SK-N-SH (cell line): ENCODE results near the gene KIAA0232. TPM values are rescaled to one million over a fixed set of nuclear protein-coding genes. Genes with fewer than 3 reads are reported as not detected.
"Not testable (repeated sequence)": the region's sequence is repeated elsewhere in the genome, so short reads cannot be mapped to it uniquely, and the experiment has no call there.

Experiments used
- CTCF ChIA-PET: fragments of 300-600, 350-600 bp; formaldehyde crosslinking; extraction: SDS; loops from one replicate; lab custom pipeline; 2021; lab: Yijun Ruan, JAX
- POLR2A ChIA-PET: fragments of 350-600 bp; sonication (Branson Sonifier 250); formaldehyde crosslinking; extraction: SDS; loops from one replicate; lab custom pipeline; 2020; ENCODE audit warnings: antibody characterized with exemption, inconsistent platforms; lab: Yijun Ruan, JAX
- DNase-seq: peaks from one replicate; pipeline ENCODE4 v3.0.0; 2012
- H2AFZ ChIP-seq: fragments of 200-600 bp; sonication (generic); 2 replicates; pipeline ENCODE4 v1.8.1; 2016; ENCODE audit warnings: antibody characterized with exemption, mild to moderate bottlenecking, low read depth
- H3F3A ChIP-seq: fragments of 200-600 bp; sonication (generic); replicated peaks from 2 replicates; pipeline ENCODE3; 2016; ENCODE audit warnings: antibody characterized with exemption, mild to moderate bottlenecking; ENCODE audit not compliant: insufficient read depth
- H3K27ac ChIP-seq, 2 experiments: fragments of 200-500 bp in 1 of 2; fragments of 200-600 bp in 1 of 2; sonication (Bioruptor generic) in 1 of 2; sonication (generic), shearing (Covaris generic) in 1 of 2; 2 replicates each; pipeline versions ENCODE4 v1.5.1 to v1.6.1; 2014 to 2016; ENCODE audit warnings: low read depth in 2 of 2, inconsistent platforms in 1 of 2, low read length in 1 of 2, mild to moderate bottlenecking in 1 of 2, mixed read lengths in 1 of 2
- H3K27me3 ChIP-seq: fragments of 200-600 bp; sonication (generic), shearing (Covaris generic); 2 replicates; pipeline ENCODE4 v1.6.1; 2016; ENCODE audit warnings: mixed run types; ENCODE audit not compliant: insufficient read depth
- H3K36me3 ChIP-seq, 2 experiments: fragments of 200-500 bp in 1 of 2; fragments of 200-600 bp in 1 of 2; sonication (Bioruptor generic) in 1 of 2; sonication (generic) in 1 of 2; replicated peaks in 1 of 2; 2 replicates each; pipeline versions ENCODE3 to v1.5.1; 2014 to 2016; ENCODE audit warnings: low read length in 1 of 2, mild to moderate bottlenecking in 1 of 2; ENCODE audit not compliant: insufficient read depth in 2 of 2, control insufficient read depth in 1 of 2
- H3K4me1 ChIP-seq, 2 experiments: fragments of 200-500 bp in 1 of 2; fragments of 200-600 bp in 1 of 2; sonication (Bioruptor generic) in 1 of 2; sonication (generic), shearing (Covaris generic) in 1 of 2; 2 replicates each; pipeline versions ENCODE4 v1.5.1 to v1.6.1; 2014 to 2016; ENCODE audit warnings: low read depth in 1 of 2, low read length in 1 of 2, mixed run types in 1 of 2; ENCODE audit not compliant: insufficient read depth in 2 of 2, control insufficient read depth in 1 of 2
- H3K4me2 ChIP-seq: fragments of 200-600 bp; sonication (generic), shearing (Covaris generic); 2 replicates; pipeline ENCODE4 v1.6.1; 2017; ENCODE audit warnings: mixed run types
- H3K4me3 ChIP-seq, 2 experiments: fragments of 200-500 bp in 1 of 2; fragments of 200-600 bp in 1 of 2; sonication (Bioruptor generic) in 1 of 2; sonication (generic), shearing (Covaris generic) in 1 of 2; 2 replicates each; pipeline versions ENCODE4 v1.5.1 to v1.8.1; 2014 to 2016; ENCODE audit warnings: low read depth in 2 of 2, inconsistent platforms in 1 of 2, low read length in 1 of 2, mild to moderate bottlenecking in 1 of 2, mixed read lengths in 1 of 2, moderate library complexity in 1 of 2
- H3K79me2 ChIP-seq: fragments of 200-600 bp; sonication (generic); 2 replicates; pipeline ENCODE4 v1.8.1; 2017; ENCODE audit warnings: mild to moderate bottlenecking; ENCODE audit not compliant: insufficient read depth
- H3K9ac ChIP-seq: fragments of 200-600 bp; sonication (generic); 2 replicates; pipeline ENCODE4 v1.6.1; 2017; ENCODE audit warnings: mixed run types
- H3K9me2 ChIP-seq: fragments of 200-600 bp; sonication (generic); 2 replicates; pipeline ENCODE4 v1.6.1; 2017; ENCODE audit warnings: mixed run types
- H3K9me3 ChIP-seq: fragments of 200-600 bp; sonication (generic); 2 replicates; pipeline ENCODE4 v1.6.1; 2017; ENCODE audit warnings: mixed run types, mild to moderate bottlenecking, moderate library complexity
- H4K20me1 ChIP-seq: fragments of 200-600 bp; sonication (generic); 2 replicates; pipeline ENCODE4 v1.6.1; 2017; ENCODE audit warnings: mild to moderate bottlenecking, mixed run types; ENCODE audit not compliant: insufficient read depth
- CHD2 ChIP-seq: fragments of 150-350 bp; IDR thresholded peaks from 2 replicates; pipeline ENCODE4 v1.6.1; 2018; ENCODE audit warnings: low read length; ENCODE audit not compliant: partially characterized antibody
- FOXJ3 ChIP-seq: sonication (generic); formaldehyde crosslinking; IDR thresholded peaks from 2 replicates; pipeline ENCODE4 v1.5.1; 2020; ENCODE audit warnings: mild to moderate bottlenecking, missing genetic modification reagents
- FOXM1 ChIP-seq: IDR thresholded peaks from 2 replicates; pipeline ENCODE4 v1.4.0; 2012; ENCODE audit warnings: low read depth, mild to moderate bottlenecking
- GATA2 ChIP-seq: sonication (generic); formaldehyde crosslinking; IDR thresholded peaks from 2 replicates; pipeline ENCODE4 v1.5.0; 2020; ENCODE audit warnings: mild to moderate bottlenecking, missing genetic modification reagents
- MAX ChIP-seq: IDR thresholded peaks from 2 replicates; pipeline ENCODE4 v1.4.0; 2012; ENCODE audit warnings: low read depth
- POLR2AphosphoS5 ChIP-seq: IDR thresholded peaks from 2 replicates; pipeline ENCODE4 v1.6.1; 2012; ENCODE audit warnings: low read depth, low read length
- RAD21 ChIP-seq: IDR thresholded peaks from 2 replicates; pipeline ENCODE4 v1.6.1; 2012; ENCODE audit warnings: mild to moderate bottlenecking, low read length
- RFX5 ChIP-seq: IDR thresholded peaks from 2 replicates; pipeline ENCODE4 v1.6.1; 2012; ENCODE audit warnings: mild to moderate bottlenecking, improper control_type of control experiment, low read length
- RXRA ChIP-seq: IDR thresholded peaks from 2 replicates; pipeline ENCODE4 v1.4.0; 2012; ENCODE audit warnings: low read depth, mild to moderate bottlenecking, borderline replicate concordance
- SMC3 ChIP-seq: IDR thresholded peaks from 2 replicates; pipeline ENCODE4 v1.6.1; 2012; ENCODE audit warnings: low read depth, low read length, improper control_type of control experiment
- TAF1 ChIP-seq: IDR thresholded peaks from 2 replicates; pipeline ENCODE4 v1.6.1; 2012; ENCODE audit warnings: low read depth, mild to moderate bottlenecking, low read length, moderate library complexity, borderline replicate concordance
- TCF12 ChIP-seq: IDR thresholded peaks from 2 replicates; pipeline ENCODE4 v1.4.0; 2012
- TEAD4 ChIP-seq: IDR thresholded peaks from 2 replicates; pipeline ENCODE4 v1.4.0; 2012; ENCODE audit warnings: mild to moderate bottlenecking, borderline replicate concordance; ENCODE audit not compliant: insufficient read depth
- USF1 ChIP-seq: IDR thresholded peaks from 2 replicates; pipeline ENCODE4 v1.4.0; 2012; ENCODE audit warnings: low read depth, borderline replicate concordance
- YY1 ChIP-seq: IDR thresholded peaks from 2 replicates; pipeline ENCODE4 v1.4.0; 2012; ENCODE audit warnings: low read depth, mild to moderate bottlenecking
- WGBS: methylation state at CpG from one replicate; pipeline ENCODE4 v1.1.6; 2017; ENCODE audit warnings: low lambda C conversion rate; 5-methylcytosine and 5-hydroxymethylcytosine counted together
- polyA plus RNA-seq, 3 experiments: library from polyadenylated mRNA; depleted of rRNA; stranded (reverse); fragments of >200 nt; gene quantifications; 2 replicates each; pipeline ENCODE4 v1.2.3, GENCODE V29; 2012
- TF ChIP-seq, protein P1 (sequence below): fragments of 200-600 bp; sonication (generic); IDR thresholded peaks from 2 replicates; pipeline ENCODE4 v1.6.1; 2017; ENCODE audit warnings: antibody characterized with exemption, mild to moderate bottlenecking, moderate library complexity
- TF ChIP-seq, protein P2 (sequence below): IDR thresholded peaks from 2 replicates; pipeline ENCODE4 v1.4.0; 2012; ENCODE audit warnings: low read depth, borderline replicate concordance
- TF ChIP-seq, protein P3 (sequence below): IDR thresholded peaks from 2 replicates; pipeline ENCODE4 v1.6.1; 2012; ENCODE audit warnings: mild to moderate bottlenecking, low read depth, low read length, moderate library complexity
- TF ChIP-seq, protein P4 (sequence below): IDR thresholded peaks from 2 replicates; pipeline ENCODE4; 2012

KIAA0232 gene
- polyA plus RNA-seq, 1 of the 3 experiments (the other 2 are of a cell fraction): 5.7 TPM

DNA sequence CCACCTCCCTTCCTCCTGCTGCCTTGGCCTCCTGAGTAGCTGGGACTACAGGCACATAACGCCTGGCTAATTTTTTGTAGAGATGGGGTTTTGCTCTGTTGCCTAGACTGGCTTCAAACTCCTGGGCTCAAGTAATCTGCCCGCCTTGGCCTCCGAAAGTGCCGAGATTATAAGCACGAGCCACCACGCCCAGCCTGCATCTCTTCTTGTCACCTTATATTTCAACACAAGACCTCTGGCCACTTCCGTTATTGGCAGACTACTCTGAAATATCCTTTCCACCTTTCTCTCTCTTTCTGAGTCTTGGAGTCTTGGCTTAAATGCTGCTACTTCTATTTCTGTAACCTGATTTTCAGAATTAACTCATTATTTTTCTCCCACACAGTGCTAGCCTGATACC lies 5.6 kb downstream of the KIAA0232 start:
- Histone ChIP-seq H3K27ac (no peak overlapping the region), H3K9ac (no peak overlapping the region), H3K36me3 (peaks cover 0 to 11% of the 10 kb centered on the region in 2 experiments), H3K4me3 (no peak overlapping the region), H3F3A (no peaks in the 10 kb centered on the region), H3K9me3 (no peaks in the 10 kb centered on the region), H3K9me2 (no peaks in the 10 kb centered on the region), H3K79me2 (peaks cover 97% of the 10 kb centered on the region), H4K20me1 (peaks cover 91% of the 10 kb centered on the region), H3K4me1 (peaks cover 0 to 9% of the 10 kb centered on the region in 2 experiments; a peak in 2 of 4 replicates), H2AFZ (no peak overlapping the region), H3K27me3 (no peaks in the 10 kb centered on the region), H3K4me2 (no peak overlapping the region)
- DNase-seq: no peak
- TF ChIP-seq FOXM1 (no peak), TCF12 (no peak), CHD2 (no peak), TAF1 (no peak), RXRA (no peak), FOXJ3 (no peak), GATA2 (CRISPR knock-in tag) (no peak), RAD21 (no peak), RFX5 (no peak), MAX (no peak), USF1 (no peak), POLR2AphosphoS5 (no peak), YY1 (no peak), SMC3 (no peak), TEAD4 (no peak)
- TF ChIP-seq, protein P1, sequence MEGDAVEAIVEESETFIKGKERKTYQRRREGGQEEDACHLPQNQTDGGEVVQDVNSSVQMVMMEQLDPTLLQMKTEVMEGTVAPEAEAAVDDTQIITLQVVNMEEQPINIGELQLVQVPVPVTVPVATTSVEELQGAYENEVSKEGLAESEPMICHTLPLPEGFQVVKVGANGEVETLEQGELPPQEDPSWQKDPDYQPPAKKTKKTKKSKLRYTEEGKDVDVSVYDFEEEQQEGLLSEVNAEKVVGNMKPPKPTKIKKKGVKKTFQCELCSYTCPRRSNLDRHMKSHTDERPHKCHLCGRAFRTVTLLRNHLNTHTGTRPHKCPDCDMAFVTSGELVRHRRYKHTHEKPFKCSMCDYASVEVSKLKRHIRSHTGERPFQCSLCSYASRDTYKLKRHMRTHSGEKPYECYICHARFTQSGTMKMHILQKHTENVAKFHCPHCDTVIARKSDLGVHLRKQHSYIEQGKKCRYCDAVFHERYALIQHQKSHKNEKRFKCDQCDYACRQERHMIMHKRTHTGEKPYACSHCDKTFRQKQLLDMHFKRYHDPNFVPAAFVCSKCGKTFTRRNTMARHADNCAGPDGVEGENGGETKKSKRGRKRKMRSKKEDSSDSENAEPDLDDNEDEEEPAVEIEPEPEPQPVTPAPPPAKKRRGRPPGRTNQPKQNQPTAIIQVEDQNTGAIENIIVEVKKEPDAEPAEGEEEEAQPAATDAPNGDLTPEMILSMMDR: no peak
- TF ChIP-seq, protein P2, sequence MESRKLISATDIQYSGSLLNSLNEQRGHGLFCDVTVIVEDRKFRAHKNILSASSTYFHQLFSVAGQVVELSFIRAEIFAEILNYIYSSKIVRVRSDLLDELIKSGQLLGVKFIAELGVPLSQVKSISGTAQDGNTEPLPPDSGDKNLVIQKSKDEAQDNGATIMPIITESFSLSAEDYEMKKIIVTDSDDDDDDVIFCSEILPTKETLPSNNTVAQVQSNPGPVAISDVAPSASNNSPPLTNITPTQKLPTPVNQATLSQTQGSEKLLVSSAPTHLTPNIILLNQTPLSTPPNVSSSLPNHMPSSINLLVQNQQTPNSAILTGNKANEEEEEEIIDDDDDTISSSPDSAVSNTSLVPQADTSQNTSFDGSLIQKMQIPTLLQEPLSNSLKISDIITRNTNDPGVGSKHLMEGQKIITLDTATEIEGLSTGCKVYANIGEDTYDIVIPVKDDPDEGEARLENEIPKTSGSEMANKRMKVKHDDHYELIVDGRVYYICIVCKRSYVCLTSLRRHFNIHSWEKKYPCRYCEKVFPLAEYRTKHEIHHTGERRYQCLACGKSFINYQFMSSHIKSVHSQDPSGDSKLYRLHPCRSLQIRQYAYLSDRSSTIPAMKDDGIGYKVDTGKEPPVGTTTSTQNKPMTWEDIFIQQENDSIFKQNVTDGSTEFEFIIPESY: no peak
- TF ChIP-seq, protein P3, sequence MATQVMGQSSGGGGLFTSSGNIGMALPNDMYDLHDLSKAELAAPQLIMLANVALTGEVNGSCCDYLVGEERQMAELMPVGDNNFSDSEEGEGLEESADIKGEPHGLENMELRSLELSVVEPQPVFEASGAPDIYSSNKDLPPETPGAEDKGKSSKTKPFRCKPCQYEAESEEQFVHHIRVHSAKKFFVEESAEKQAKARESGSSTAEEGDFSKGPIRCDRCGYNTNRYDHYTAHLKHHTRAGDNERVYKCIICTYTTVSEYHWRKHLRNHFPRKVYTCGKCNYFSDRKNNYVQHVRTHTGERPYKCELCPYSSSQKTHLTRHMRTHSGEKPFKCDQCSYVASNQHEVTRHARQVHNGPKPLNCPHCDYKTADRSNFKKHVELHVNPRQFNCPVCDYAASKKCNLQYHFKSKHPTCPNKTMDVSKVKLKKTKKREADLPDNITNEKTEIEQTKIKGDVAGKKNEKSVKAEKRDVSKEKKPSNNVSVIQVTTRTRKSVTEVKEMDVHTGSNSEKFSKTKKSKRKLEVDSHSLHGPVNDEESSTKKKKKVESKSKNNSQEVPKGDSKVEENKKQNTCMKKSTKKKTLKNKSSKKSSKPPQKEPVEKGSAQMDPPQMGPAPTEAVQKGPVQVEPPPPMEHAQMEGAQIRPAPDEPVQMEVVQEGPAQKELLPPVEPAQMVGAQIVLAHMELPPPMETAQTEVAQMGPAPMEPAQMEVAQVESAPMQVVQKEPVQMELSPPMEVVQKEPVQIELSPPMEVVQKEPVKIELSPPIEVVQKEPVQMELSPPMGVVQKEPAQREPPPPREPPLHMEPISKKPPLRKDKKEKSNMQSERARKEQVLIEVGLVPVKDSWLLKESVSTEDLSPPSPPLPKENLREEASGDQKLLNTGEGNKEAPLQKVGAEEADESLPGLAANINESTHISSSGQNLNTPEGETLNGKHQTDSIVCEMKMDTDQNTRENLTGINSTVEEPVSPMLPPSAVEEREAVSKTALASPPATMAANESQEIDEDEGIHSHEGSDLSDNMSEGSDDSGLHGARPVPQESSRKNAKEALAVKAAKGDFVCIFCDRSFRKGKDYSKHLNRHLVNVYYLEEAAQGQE: no peak
- TF ChIP-seq, protein P4, sequence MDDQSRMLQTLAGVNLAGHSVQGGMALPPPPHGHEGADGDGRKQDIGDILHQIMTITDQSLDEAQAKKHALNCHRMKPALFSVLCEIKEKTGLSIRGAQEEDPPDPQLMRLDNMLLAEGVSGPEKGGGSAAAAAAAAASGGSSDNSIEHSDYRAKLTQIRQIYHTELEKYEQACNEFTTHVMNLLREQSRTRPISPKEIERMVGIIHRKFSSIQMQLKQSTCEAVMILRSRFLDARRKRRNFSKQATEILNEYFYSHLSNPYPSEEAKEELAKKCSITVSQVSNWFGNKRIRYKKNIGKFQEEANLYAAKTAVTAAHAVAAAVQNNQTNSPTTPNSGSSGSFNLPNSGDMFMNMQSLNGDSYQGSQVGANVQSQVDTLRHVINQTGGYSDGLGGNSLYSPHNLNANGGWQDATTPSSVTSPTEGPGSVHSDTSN: no peak
- POLR2A ChIA-PET: no interaction called here
- CTCF ChIA-PET: interaction anchor here (0.8 kb wide), 1 partner anchor 86 kb away, joined by 4 read pairs; no protein-coding TSS in a partner anchor
- 93% methylated on average over 7 of the region's 7 CpGs for WGBS

- peaks cover 0 to 11% of the 10 kb centered on the region in 2 experiments for H3K36me3 ChIP-seq
- H3K4me3 ChIP-seq, H3K27ac ChIP-seq, CTCF ChIA-PET, H2AFZ ChIP-seq, DNase-seq, POLR2A ChIA-PET, H3K4me1 ChIP-seq, H3K9ac ChIP-seq, H3K9me2 ChIP-seq, H3F3A ChIP-seq, H3K4me2 ChIP-seq, H3K27me3 ChIP-seq, H3K9me3 ChIP-seq: not testable (repeated sequence)
- 98% methylated on average over 4 of the region's 4 CpGs for WGBS
- H4K20me1 ChIP-seq: peaks cover 93% of the 10 kb centered on the region
- H3K79me2 ChIP-seq: peaks cover 99% of the 10 kb centered on the region
Measured at GRCh38 chr4:6791245-6791644, 8.7 kb downstream of the KIAA0232 start.
